Femur (tissue), 1 donor: ENCODE data around the gene STAMBP.
"Not testable (repeated sequence)": the region's sequence is repeated elsewhere in the genome, so short reads cannot be mapped to it uniquely, and the experiment has no call there.

Source experiments
- DNase-seq: peaks from one replicate; pipeline ENCODE4 v3.0.0-alpha.2; 2017

Gene STAMBP

DNA sequence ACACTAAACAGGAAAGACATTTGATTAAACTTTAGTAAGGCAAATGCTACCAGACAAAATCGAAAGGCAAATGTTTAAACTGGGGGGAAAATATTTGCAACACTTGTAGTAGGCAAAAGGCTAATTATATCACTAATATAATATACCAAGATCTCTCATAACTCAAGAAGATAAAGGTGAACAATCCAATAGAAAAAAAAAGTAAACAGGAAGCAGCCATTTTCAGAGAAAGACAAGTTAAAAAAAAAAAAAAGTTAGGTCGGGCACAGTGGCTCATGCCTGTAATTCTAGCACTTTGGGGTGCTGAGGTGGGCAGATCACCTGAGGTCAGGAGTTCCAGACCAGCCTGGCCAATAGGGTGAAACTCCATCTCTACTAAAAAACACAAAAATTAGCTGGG, 59.6 kb downstream of the STAMBP start:
- no peak for DNase-seq

DNA sequence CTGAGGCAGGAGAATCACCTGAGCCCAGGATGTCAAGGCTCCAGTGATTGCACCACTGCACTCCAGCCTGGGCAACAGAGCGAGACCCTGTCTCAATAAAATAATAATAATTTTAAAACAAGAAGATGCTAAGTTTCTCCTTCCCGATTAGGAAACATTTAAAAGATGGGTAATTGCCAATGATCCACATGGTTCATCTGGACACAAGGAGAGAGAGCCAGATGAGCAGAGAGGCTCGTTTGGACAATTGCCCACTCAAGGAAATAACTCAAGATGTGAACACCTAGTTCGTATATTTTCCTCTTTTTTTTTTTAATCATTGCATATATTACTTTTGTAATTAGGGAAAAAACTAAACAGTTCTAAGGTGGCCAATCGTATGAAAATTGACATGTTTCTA, 60.4 kb downstream of the STAMBP start:
- DNase-seq: no peak

DNA sequence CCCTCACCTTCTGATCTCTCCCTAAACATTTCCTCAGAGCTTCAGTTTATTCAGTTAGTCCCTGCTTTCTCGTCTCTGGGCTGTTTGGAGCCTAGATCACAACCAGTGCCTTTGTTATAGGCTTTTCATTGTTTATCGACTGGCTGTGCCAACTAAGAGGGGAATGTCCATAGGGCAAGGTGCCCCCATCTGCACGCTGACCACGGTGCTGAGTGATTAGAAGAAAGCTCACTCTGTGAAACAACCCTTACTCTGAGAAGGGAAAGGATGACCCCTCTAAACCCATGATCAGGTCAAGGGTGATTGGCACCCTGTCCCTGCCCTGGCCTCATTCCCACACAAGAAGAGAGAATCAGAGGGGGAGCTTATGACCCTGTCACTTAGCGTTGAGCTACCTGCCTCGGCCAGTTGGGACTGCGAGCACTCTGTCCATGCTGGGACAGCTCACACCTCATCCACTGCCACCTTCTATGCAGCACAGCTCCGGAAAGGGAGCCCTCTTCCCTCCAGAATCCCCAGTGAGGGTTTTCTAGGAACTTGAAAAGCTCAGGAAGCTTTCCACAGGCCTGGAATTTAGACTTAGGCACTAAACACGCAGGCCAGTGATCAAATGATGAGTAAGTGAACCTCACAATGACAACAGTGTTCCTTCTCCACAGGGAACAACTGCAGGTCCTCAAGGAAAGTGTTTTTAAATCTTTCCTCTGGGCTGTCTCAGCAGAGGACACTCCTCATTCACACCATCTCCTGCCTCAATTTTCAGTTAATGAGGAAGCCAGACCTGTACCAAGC, 61.7 kb downstream of the STAMBP start:
- DNase-seq: no peak

DNA sequence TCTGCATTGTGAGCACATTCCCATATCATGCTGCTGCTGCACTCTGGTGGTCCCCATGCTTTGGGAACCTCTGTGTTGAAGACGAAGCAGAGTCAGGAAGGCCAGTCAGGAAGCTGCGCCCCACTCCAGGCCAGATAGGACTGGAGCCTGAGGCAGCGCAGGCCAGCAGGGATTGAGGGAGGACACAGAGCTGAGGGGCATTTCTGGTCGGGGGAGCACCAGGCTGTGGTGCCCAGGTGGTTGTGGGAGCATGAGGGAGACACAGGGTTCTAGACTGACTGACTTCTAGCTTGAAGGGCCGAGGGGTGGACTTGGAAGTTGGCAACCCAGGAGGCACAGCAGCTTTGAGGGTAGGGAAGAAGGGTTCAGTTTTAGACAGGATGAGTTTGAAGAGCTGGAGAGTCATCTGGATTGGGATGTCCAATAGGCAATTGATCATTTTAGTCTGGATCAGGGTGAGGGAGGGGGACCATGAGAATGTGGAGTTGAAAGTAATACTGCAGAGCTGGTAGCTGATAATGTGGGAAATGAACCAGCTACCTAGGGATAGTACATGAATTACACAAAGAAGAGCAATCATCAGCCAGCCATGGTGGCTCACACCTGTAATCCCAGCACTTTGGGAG, 62.6 kb downstream of the STAMBP start:
- no peak for DNase-seq

DNA sequence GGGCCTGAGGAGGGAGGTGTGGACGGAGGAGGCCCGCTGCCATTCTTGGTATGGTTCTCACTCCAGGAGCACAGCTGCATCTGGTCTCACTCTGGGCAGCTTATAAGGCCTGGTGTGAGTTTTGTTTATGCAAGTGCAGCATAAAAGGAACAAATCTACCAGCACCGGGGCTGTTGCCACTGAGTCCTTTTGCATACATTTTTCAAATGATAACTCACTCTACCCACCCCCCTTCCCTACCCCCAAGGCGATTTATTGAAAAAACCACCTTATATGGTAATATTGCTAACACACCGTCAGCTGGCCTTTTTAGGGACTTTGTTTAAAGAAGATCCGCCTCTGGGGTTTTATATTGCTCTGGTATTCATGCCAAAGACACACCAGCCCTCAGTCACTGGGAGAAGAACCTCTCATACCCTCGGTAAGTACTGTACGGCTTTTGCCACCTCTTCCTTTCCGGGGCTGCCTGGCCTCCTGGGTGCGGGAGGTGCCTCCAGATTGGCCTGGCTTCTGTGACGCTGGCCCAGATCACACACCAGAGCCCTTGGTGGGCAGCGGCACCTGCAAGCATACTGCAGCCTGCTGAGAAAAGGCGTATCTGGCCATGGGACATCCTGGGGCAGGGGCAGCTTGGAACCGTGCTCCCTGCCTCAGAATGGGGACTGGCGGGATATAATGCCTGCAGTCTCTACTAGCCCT, 64.0 kb downstream of the STAMBP start, which contains the start of gene ACTG2:
Gene ACTG2, plus strand, starts transcription at position 378 of the 699 bp plus-strand sequence. CDS start 8,304 bp downstream, outside the sequence.
- DNase-seq: no peak

DNA sequence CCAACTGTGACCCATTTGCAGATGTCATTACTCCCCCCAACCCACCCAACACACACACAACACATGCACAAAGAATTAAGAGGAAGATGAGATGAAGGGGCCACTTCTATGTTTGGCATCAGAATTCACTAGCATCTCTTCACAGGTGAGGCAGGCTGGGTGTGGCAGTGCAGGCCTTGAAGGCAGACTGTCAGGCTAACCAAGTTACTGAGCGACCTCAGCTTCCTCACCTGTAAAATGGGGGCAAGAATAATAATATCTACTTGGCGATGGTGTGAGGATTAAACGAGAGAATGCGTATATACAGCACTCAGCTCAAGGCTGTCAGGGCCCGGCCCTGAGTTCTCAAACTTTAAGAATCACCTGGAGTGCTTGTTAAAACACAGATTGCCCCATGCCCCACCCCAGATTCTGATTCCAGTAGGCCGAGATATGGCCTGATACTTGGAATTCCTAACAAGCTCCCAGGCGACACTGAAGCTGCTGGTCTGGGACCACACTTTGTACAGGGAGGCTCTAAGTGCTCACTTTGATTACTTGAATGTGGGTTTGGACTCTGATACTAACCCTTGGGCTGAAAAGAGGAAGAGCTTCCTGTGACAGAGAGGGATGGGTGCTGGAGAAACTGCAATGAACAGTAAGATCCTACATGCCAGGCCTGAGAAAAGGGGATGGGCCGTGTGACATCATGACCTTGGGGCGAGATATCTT, 65.2 kb downstream of the STAMBP start:
- no peak for DNase-seq

DNA sequence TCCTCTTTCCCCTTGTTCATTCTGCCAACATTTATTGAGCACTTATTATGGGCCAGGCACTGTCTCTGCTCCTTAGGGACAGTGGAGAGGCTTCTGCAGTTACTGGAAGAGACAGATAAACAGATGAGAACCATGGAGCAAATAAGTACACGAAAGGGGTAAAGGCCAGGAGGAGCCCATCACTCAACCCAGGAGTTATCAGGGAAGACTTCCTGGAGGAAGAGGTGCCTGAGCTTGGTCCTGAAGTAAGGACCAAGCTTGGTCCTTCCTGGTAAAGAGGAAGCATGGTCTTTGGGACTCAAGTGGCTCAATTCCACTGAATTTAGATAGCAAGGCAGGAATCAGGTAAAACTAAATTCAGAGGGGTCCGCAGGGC, 65.7 kb downstream of the STAMBP start:
- no peak for DNase-seq

DNA sequence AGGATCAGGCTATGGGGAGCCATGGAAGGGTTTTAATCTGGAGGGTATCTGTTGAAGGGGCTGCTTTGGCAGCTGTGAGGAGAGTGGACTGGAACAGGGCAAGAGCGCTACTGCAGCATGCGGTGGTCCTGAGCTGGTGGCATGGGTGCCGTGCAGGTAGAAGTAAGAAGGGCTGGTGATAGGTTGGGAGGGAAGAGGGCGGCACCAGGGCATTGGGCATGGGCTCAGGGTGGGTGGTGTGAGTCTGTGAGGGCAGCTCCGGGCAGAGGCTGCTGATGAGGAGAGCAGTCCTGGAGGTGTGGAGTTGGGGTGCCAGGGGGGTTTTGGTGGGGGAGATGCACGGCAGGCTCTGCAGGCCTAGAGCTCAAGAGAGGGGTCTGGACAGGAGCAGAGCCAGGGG, 66.1 kb downstream of the STAMBP start:
- DNase-seq: no peak

DNA sequence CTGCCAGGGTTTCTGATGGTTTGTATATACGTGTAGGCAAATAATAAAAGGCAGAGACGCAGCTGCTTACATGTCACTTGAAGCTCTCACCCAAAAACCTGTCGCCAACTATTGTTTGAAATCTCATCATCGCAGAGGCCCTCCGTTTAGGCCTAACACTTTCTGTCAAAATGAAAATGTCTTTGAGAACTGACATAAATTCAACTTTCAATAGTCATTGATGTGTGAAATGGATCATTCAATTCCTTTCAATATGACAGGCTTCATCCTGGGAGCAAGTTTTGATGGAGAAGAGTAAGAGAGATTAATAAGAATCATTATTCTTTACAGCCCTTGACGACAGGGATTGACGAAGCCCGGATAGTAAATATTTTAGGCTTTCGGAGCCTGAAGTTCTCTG, 66.7 kb downstream of the STAMBP start:
- DNase-seq: no peak

DNA sequence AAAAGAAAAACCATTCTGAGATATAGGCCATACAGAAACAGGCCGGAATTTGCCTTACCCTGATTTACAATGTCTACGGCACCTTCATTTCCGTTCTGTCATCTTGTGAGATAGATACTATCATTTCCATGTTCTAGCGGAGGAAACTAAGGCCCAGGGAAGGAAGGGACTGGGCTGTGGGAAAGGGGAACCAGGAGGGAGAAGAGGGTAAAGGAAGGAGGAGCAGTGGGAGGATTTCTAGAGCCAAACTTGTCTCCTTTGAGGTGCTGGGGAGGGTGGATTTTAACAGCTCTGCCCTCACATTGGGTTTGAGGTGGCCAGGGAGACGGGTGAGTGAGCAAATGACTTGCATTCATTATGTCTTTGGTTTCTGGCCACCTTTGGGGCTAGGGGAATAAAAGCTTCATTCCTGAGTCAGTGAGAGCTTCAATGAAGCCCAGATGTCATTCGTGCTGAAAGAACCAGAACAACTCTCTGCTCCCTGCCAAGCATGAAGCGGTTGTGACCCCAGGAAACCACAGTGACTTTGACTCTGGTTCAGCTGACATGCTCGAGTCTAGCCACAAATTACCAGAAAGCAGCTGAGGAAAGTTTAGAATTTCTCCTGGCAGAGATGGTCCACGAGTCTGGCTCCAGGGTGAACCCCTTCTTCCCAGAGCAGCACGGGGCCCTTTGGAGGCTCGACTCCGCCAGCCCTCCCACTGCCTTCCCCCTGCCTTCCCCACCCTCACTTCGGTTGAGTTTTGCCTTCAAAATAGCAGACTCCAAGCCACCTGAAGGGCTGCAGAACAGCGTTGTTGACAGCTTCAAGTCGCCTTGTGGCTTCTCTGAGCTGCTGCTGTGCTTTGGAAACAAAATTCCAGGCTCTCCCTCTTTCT, 67.8 kb downstream of the STAMBP start:
- DNase-seq: peak; percentile 66

DNA sequence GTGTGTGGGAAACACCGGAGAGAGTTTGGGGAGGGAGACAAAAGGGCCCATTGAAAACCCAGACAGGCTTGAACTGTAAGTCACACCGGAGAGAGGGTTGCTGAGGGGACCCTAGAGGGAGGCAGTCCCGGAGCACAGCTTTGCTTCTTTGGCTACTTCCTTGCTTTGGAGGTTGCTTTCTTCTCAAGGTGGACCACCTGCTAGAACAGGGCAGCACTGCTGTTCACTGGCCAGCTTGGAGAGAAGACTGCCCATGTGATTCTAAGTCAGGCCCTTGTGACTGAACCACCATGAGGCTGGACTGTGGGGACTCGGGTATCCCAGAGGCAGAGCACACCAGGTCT, 68.5 kb downstream of the STAMBP start:
- DNase-seq: no peak

DNA sequence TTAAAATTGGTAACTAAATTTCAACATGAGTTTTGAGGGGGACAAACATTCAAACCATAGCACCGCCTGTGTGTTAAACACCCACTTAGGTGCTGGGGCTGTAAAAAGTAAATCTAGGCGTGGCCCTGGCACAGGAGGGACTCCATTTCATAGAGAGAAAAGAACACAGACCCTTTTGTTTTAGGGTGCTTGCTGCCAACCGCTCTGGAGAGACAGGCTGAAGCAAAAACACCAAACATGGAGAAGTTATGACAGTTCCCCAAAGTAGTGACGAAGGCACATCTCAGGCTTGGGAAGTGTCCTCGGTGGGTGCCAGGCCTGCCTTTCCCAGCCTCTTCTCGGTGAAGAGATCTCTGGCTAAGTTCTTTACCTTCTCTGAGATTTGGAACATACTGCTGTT, 69.2 kb downstream of the STAMBP start:
- no peak for DNase-seq

DNA sequence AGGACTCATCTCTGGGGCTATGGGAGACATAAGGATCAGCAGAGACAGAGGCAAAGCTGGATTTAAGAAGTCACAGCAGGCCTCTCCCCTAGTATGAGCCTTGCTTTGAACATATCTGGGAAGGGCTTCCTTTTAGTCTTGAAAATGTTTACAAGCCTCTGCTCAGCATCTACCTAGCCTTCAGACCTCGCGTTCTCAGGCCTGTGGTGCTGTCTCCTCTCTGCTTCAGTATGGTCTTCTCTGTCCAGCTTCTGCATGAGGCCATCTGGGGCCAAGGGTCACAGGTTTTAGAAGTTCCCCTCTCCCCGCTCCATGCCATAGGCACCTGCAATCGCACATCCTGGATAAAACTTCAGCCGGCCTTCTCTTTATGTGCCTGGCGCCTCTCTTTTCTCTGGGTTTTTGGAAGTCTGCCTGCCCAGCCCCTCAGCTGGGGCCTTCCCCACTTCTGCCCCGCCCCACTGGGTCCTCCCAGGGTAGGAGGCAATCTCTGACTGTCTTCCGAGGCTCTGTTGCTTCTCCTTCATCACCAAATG, 71.1 kb downstream of the STAMBP start:
- DNase-seq: no peak

DNA sequence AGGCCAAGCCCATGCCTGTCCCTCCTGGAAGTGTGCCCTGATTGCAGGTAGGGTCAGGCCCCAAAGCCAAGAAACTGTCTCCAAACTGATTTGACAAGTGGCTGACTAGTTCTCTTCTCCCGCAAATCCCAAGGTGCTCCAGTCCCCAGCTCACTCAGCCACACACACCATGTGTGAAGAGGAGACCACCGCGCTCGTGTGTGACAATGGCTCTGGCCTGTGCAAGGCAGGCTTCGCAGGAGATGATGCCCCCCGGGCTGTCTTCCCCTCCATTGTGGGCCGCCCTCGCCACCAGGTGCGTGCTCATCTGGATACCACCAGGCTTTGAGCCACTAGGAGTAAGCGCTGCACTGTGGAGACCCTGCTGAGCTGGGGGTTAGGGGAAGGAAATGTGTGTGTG, 72.4 kb downstream of the STAMBP start:
- DNase-seq: no peak

DNA sequence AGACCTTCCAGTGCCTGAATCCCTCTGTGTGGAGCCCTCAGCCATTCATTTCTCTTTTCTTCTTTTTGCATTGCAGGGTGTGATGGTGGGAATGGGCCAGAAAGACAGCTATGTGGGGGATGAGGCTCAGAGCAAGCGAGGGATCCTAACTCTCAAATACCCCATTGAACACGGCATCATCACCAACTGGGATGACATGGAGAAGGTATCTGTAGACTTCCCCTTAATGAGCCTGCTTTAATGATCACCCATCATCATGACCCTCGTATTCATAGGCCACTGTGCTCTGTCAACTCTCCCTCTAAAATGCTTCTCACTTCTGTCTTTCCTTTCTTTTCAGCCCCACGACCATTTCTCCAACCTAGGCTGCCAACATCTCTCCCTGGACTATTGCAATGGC, 73.5 kb downstream of the STAMBP start:
- no peak for DNase-seq

DNA sequence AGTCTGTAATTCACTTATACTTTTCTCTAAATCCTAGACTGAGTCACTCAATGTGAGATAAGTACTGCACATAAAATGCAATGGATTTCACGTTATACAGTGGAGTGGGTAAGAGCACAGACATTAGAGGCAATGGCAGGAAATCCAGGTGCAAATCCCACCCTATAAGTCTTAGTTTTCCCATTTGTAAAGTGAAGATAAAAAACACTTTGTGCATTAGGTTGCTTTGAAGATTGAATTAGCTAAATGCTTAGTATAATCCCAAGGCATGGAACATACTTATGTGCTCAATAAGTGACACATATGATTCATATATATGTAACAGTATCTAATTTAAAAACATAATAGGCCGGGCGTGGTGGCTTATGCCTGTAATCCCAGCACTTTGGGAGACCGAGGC, 74.6 kb downstream of the STAMBP start:
- no peak for DNase-seq

DNA sequence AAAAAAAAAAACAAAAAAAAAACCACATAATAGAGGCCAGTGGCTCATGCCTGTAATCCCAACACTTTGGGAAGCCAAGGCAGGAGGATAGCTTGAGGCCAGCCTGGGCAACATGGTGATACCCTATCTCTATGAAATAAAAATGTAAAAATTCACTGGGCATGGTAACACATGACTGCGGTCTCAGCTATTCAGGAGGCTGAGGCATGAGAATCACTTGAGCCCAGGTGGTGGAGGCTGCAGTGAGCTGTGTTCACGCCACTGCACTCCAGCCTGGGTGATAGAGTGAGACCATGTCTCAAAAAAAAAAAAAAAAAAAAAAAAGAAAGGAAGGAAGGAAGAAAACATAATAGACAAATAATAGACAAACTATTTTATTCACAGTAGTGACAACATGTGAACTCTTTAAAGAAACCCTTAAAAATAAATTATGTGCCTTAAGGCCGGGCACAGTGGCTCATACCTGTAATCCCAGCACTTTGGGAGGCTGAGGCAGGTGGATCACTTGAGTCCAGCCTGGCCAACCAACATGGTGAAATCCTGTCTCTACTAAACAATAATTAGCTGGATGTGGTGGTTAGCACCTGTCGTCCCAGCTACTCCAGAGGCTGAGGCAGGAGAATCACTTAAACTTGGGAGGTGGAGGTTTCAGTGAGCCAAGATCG, 75.3 kb downstream of the STAMBP start:
- DNase-seq: not testable (repeated sequence)

DNA sequence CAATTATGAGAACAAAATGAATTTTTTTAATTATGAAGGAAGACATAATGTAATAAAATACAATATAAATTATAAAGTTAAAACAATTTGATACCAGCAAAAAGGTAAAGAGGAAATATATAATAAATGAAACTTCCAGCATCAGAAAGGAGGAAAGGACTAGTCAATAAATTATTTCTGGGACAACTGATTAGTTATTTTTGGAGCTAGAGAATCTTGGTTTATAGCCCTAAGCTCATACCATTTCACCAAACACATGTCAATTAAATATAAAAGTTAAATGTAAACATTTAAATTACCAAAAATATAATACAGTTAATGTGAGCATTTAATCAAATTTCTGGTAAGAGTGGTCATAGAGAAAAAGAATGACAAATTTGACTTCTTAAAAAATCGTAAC, 76.2 kb downstream of the STAMBP start:
- no peak for DNase-seq

DNA sequence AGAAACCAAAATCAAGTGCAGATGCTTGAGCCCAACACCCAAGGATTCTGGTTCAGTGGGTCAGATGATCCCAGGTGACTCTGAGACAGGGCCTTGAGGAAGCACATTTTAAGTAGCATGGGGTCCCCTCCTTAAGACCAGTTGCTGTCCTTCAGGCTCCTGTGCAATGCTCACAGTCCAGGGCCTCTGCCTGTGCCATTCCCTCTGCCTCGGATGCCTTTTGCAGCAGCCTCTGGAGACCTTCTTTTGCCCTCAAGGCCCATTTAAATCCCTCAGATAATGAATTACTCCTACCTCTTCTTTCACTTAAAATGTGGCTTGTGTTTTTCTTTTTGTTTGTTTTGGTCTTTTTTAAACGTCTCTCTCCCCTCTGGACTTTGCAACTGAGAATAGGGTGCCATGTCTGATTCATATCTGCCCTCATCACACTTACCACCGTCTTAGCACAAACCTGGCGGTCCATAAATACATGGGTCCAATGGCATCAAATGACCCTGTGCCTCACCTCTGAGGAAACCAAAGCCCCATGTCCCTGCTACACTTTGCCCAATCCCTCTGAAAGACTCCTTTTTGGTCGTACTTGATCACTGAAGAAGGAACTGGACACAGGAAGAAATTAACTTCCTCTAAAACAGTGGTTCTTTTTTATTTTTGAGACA, 78.2 kb downstream of the STAMBP start:
- DNase-seq: no peak

DNA sequence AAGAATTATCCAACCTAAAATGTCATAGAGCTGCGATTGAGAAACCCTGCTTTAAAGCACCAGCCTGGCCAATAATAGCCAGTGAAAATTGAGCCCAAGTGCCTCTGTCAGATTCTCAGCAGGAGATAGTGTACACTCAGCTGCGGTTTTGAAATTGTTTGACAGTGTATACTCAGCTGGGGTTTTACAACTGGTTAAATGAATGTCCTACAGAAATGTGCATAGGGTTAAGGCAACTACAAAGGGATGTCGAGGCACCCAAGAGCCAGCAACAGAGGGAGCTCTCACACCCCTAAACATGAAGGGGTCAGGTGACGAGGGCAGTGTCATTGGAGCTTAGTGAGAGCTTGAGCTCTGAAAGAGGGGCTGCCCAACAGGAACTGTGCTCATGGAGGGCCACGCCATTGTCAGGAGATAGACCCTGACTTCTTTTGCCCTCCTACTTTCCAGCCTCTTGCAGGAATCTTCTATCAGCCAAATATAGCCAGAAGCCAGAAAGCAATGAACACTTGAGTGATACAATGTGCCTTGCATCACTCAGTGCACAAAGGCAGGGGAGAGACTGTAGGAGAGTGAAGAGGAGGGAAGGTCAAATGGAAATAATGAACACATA, 79.2 kb downstream of the STAMBP start:
- no peak for DNase-seq
